Activated CD4-positive, CD25-positive, alpha-beta regulatory T cell treated with anti-CD3 and anti-CD28 coated beads, Interleukin-2, amount 50 U/mL, for 16 hours (primary cell): Measurements from ENCODE around the gene HS1BP3.

ENCODE experiments used
- DNase-seq: peaks from one replicate; pipeline ENCODE4 v3.0.0-alpha.2; 2020; ENCODE audit warnings: low read depth, low spot score

The HS1BP3 gene

DNA sequence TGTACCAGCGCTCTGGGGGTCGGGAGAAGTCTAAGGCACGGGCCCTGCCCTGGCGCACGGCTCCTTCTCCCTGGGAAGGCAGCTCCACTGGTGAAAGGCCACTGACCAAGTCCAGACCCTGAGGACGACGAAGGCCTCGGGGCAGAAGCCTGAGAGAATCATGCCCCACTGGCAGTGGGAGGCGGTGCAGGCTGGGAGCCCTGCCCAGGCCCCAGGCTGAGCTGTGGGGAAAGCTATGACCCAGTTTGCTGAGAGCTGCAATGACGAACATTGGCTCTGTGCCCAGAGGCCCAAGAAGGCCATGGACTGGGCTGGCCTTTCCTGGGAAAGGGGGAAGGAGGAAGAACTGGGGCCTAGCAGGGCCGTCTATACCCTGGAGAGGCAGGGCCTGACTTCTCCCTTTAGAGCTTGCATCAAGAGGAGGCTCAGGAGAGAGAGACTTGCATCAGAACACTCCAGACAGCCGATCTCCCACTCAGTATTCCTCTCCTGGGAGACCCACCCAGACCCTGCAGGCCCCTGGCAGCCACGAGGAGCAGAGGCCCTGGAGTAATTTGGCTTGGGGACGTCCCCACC lies 32.9 kb downstream of the HS1BP3 start:
- no peak for DNase-seq

DNA sequence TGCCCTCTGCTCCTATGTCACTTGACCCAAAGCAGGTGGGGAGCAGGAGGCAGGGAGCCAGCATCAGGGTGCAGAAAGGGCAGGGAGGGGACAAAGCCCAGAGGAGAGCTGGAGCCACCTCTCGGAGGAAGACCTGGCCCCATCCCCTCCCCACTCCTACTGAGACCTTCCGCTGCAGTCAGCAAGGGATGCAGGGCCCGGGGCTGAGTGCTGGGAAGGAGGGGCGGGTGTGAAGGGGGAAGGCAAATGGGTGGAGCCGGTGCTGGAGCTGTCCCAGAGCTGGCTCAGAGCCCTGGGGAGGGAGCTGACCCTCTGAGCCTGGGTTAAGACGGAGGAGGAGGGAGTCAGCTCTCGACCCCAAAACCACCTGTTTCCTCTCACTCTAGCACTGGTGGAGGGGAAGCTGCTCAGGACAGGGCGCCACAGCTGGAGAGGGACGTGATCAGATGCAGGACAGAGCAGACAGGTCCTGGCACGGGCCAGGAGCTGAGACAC lies 33.8 kb downstream of the HS1BP3 start:
- no peak for DNase-seq

DNA sequence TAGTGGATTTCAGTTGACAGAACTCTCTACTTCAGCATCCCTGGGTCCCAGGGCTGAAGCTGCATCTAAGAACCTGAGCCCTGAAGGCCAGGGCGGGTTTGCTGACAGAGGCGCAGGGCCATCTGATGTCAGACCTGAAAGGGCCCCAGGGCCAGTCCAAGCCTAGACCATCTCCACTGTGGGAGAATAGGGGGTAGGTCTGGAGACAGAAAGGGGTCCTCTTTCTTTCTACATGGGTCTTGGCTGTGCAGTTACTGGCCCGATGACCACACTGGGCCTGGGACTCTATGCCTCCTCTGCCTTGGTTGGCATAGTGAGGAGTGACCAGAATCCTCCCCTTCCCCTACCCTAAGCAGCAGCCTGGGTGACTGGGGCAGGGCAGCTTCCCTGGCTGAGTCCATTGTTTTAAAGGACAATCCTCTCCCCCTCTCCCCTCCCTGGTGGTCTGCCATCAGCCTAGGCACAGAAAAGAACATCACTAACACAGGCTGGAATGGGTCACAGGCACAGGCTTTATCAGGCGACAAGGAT lies 34.5 kb downstream of the HS1BP3 start:
- DNase-seq = no peak

DNA sequence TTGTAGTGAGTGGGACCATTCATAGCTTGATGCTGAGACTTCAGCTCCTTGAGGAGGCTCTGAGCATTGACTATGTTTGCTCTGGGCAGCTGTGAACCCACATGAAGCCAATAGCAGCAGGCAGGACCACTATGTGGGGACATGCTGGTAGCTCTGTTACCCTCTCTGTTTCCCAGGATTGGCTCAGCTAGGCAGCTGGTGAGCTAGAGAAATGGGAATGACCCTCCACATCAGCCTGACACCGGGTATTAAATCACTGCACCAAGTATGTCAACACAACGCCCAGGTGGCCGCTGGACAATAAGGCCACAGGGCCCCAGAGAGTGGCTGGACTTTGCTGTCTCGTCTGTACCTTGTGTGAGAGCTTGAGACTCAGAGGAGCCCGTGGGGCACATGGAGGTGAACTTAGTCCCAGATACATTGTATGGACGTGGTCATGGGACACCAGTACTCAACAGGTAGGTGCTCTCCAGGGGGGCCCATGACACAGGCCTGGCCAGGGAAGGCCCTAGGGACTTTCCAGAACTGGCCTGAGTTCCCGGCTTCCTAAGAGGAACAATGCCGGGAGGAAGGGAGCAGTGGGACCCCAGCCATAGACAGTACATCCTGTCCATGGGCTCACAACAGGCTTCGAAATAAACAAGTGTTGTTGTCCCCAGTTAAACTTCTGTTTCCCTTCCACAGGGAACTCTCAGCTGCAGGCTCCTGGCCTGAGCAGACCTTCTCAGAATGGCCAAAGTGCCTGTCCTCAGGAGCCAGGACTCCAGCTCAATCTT lies 35.2 kb downstream of the HS1BP3 start:
- no peak for DNase-seq

- no peak for DNase-seq
Observed at GRCh38 chr2:20615068-20615465, 35.8 kb downstream of the HS1BP3 start.

GRCh38 chr2:20614201-20615067 lies 36.5 kb downstream of the HS1BP3 start:
- no peak for DNase-seq

GRCh38 chr2:20612925-20613916 lies 37.7 kb downstream of the HS1BP3 start:
- DNase-seq = no peak

DNA sequence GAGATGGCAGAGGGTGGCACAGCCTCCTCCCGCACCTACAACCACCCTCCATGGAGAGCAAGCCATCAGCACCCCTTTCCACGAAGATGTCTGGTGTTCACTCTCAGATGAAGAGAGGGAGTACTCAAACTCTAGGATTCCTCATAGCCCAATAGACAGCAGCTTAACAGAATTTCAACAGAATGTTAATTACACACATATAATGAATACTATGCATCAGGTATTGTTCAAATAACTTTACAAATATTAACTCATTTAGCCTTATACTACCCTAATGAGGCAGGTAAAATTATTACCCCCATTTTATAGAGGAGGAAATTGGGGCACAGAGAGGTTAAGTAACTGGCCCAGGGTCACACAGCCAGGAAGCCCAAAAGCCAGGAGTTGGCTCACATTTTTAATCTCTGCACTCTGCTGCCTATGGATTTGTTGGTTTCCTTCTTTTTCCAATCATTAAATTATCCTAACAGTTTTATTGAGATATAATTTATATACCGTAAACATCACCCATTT lies 39.0 kb downstream of the HS1BP3 start:
- DNase-seq = no peak

GRCh38 chr2:20611077-20611843 lies 39.6 kb downstream of the HS1BP3 start:
- DNase-seq = no peak

DNA sequence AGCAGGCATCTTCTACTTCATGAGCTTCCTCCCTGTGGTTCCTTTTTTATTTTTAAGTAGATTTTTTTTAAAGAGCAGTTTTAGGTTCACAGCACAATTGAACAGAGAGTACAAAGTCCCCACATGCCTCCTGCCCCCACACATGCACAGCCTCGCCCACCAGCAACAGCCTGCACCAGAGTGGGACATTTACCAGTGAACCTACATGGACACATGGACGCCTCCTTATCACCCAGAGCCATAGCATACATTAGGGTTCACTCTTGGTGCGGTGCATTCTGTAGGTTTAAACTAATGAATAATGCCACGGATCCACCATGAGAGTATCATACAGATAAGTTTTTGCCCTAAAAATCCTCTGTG lies 40.9 kb downstream of the HS1BP3 start:
- no peak for DNase-seq

- DNase-seq = no peak
Observed at GRCh38 chr2:20609349-20609994, 41.4 kb downstream of the HS1BP3 start.

DNA sequence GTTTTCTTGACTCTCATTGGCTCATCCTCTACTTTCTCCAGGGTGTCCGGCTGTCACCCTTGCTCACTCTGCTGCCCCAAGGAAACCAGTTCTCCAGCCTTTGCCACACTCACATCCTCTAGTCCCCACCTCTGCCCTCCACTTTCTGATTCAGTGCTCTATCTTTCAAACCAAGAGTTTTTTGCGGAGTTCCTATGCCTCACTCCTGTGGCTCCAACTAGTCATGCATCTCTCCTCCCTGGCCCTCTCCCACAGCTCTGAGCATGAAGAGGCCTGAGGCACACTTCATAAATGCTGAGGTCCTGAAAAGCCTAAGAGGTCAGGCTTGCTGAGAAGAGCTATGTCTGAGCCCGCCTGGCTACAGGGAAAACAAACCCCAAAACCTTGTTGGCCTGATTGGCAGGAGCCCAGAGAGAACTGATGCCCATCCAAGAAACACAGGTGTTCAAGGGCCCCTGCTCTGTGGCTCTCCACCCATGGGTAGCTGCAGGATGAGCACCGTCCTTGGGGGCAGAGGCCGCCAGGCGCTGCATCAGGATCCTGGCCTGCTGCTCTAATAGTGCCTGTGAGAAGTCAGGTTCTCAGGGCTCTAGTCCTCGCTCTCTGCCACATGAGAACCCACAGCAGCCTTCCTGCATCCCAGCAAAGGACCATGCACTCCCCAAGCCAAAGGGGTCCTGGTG lies 42.1 kb downstream of the HS1BP3 start:
- DNase-seq = no peak

GRCh38 chr2:20607446-20607845 lies 43.5 kb downstream of the HS1BP3 start:
- DNase-seq = no peak

GRCh38 chr2:20606198-20606597 lies 44.7 kb downstream of the HS1BP3 start:
- DNase-seq = no peak

- DNase-seq = no peak
Observed at GRCh38 chr2:20604951-20605381, 45.9 kb downstream of the HS1BP3 start.

DNA sequence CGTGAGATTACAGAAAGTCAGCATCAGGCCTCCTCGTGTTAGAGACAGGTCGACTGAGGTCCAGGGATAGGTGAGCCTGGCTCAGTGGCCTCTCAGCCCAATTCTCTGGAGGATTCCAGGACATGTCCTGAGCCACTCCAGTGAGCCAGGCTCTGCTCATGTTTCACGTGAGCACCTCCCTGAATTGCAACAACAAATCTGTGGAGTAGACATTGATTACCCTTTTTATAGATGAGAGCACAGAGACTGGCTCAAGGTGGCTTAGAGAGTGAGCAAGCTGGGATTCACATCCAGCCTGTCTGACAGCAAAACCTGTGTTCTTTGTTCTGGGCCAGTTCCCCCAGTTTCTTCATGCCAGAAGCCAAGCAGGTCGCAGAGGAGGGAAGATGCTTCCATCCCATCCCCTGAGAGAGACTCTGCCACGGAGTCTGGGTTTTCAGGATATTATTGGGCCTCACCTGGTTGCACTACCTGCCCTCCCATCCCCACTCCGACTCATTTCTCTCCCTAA lies 46.4 kb downstream of the HS1BP3 start:
- no peak for DNase-seq

DNA sequence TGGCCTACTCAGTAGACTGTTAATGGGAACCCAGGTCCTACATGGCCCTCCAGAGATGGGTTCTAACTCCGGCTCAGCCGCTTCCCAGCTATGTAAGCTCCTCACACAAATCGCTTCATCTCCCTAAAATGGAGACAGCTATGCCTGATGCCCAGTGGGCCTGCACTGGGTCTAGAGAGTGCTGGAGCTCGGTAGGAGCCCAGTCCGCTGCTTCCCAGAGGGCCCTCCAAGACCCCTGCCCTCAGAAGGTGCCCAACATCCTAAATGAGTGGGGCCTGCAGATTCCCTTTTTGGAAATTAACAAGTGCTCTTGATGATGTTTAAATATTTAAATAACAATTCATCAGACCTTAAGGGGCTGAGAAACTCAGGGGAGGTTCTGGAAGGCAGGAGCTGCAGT lies 47.1 kb downstream of the HS1BP3 start:
- no peak for DNase-seq

- DNase-seq = no peak
Observed at GRCh38 chr2:20602803-20603202, 48.1 kb downstream of the HS1BP3 start.
